WTC11 (cell line): ENCODE data around the gene LZTR1.

Experiments
- ATF1 ChIP-seq: sonication (generic); formaldehyde crosslinking; IDR thresholded peaks from 2 replicates; pipeline ENCODE4 v1.8.1; 2023; ENCODE audit warnings: mild to moderate bottlenecking, moderate library complexity, missing genetic modification reagents
- CREM ChIP-seq: sonication (generic); formaldehyde crosslinking; IDR thresholded peaks from 2 replicates; pipeline ENCODE4 v1.8.1; 2022; ENCODE audit warnings: mild to moderate bottlenecking, missing genetic modification reagents, moderate library complexity
- CTCF ChIP-seq: fragments of 200-600 bp; IDR thresholded peaks from 2 replicates; pipeline ENCODE4 v1.8.0; 2022; ENCODE audit warnings: antibody characterized with exemption
- E2F1 ChIP-seq: sonication (generic); formaldehyde crosslinking; IDR thresholded peaks from 2 replicates; pipeline ENCODE4 v1.8.0; 2022; ENCODE audit warnings: mild to moderate bottlenecking, missing genetic modification reagents
- ESRRA ChIP-seq: sonication (generic); formaldehyde crosslinking; IDR thresholded peaks from 2 replicates; pipeline ENCODE4 v1.8.1; 2022; ENCODE audit warnings: mild to moderate bottlenecking, missing genetic modification reagents, borderline replicate concordance
- ZNF138 ChIP-seq: sonication (generic); formaldehyde crosslinking; conservative IDR thresholded peaks from 2 replicates; pipeline ENCODE4 v1.8.1; 2022; ENCODE audit warnings: mild to moderate bottlenecking, moderate library complexity, missing genetic modification reagents

- no peak for TF ChIP-seq CTCF
- no peak for TF ChIP-seq ZNF138 (CRISPR knock-in tag)
- TF ChIP-seq CREM (CRISPR knock-in tag) = no peak
- TF ChIP-seq E2F1 (CRISPR knock-in tag) = no peak
- no peak for TF ChIP-seq ESRRA
- no peak for TF ChIP-seq ATF1 (CRISPR knock-in tag)
These were observed 44.0 kb downstream of the LZTR1 start for GRCh38 chr22:21025763-21026755.
